ENCODE measurements around the gene GRM1.

GRCh38 chr6:146066506-146066905 is 37.6 kb downstream of the GRM1 start:
- TF ChIP-seq CTCF (IDR thresholded peaks at IDR 0.05) (no peak), EP300 (IDR thresholded peaks at IDR 0.05) (no peak), POLR2AphosphoS5 (IDR thresholded peaks at IDR 0.05) (no peak)
